Neutrophil (primary cell): ENCODE measurements around the gene NXPE4.

Experiments used
- H3K27ac ChIP-seq: fragments of 200-600 bp; sonication (generic); 2 replicates; pipeline ENCODE4 v1.5.1; 2016; ENCODE audit warnings: mild to moderate bottlenecking, moderate library complexity
- H3K27me3 ChIP-seq: fragments of 200-600 bp; sonication (generic); 2 replicates; pipeline ENCODE4 v1.6.0; 2016; ENCODE audit warnings: mild to moderate bottlenecking
- H3K36me3 ChIP-seq: fragments of 200-600 bp; sonication (generic); 2 replicates; pipeline ENCODE4 v1.5.1; 2017
- H3K4me1 ChIP-seq, 2 experiments: fragments of 200-600 bp in 1 of 2; sonication (generic) in 1 of 2; 1 replicate in 1 of 2; 2 replicates in 1 of 2; pipeline versions ENCODE4 v1.5.1 to v1.6.1; 2013 to 2016; ENCODE audit warnings: low read depth in 1 of 2, low read length in 1 of 2, mild to moderate bottlenecking in 1 of 2, moderate library complexity in 1 of 2; ENCODE audit not compliant: control insufficient read depth in 1 of 2, insufficient read depth in 1 of 2
- H3K4me3 ChIP-seq, 2 experiments: fragments of 200-600 bp in 1 of 2; sonication (generic) in 1 of 2; 1 replicate in 1 of 2; 2 replicates in 1 of 2; pipeline ENCODE4 v1.5.1; 2013 to 2016; ENCODE audit warnings: low read depth in 1 of 2, low read length in 1 of 2, mild to moderate bottlenecking in 1 of 2, moderate library complexity in 1 of 2
- H3K9me3 ChIP-seq: fragments of 200-600 bp; sonication (generic); 2 replicates; pipeline ENCODE4 v1.5.1; 2016
- TF ChIP-seq, protein P1 (sequence below): fragments of 200-600 bp; sonication (generic); IDR thresholded peaks from 2 replicates; pipeline ENCODE4 v1.5.1; 2016; ENCODE audit warnings: antibody characterized with exemption

Gene NXPE4

DNA sequence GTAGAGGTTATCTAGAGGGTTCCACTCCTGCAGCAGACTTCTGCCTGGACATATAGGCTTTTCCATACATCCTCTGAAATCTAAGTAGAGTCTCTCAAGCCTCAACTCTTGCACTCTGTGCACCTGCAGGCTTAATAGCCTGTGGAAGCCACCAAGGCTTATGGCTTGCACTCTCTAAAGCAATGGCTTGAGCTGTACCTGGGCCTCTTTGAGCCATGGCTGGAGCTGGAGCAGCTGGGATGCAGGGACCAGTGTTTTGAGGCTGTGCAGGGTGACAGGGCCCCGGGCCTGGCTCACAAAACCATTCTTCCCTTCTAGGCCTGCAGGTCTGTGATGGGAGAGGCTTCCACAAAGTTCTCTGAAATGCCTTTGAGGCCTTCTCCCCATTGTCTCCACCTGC lies 2.9 kb upstream of the NXPE4 start:
- no peaks in the 10 kb centered on the region for H3K27me3 ChIP-seq
- no peaks in the 10 kb centered on the region for H3K4me1 ChIP-seq
- H3K9me3 ChIP-seq, result no peaks in the 10 kb centered on the region
- H3K36me3 ChIP-seq, result no peaks in the 10 kb centered on the region
- no peak overlapping the region for H3K4me3 ChIP-seq
- no peak overlapping the region for H3K27ac ChIP-seq
- TF ChIP-seq, protein P1, sequence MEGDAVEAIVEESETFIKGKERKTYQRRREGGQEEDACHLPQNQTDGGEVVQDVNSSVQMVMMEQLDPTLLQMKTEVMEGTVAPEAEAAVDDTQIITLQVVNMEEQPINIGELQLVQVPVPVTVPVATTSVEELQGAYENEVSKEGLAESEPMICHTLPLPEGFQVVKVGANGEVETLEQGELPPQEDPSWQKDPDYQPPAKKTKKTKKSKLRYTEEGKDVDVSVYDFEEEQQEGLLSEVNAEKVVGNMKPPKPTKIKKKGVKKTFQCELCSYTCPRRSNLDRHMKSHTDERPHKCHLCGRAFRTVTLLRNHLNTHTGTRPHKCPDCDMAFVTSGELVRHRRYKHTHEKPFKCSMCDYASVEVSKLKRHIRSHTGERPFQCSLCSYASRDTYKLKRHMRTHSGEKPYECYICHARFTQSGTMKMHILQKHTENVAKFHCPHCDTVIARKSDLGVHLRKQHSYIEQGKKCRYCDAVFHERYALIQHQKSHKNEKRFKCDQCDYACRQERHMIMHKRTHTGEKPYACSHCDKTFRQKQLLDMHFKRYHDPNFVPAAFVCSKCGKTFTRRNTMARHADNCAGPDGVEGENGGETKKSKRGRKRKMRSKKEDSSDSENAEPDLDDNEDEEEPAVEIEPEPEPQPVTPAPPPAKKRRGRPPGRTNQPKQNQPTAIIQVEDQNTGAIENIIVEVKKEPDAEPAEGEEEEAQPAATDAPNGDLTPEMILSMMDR, result no peak

DNA sequence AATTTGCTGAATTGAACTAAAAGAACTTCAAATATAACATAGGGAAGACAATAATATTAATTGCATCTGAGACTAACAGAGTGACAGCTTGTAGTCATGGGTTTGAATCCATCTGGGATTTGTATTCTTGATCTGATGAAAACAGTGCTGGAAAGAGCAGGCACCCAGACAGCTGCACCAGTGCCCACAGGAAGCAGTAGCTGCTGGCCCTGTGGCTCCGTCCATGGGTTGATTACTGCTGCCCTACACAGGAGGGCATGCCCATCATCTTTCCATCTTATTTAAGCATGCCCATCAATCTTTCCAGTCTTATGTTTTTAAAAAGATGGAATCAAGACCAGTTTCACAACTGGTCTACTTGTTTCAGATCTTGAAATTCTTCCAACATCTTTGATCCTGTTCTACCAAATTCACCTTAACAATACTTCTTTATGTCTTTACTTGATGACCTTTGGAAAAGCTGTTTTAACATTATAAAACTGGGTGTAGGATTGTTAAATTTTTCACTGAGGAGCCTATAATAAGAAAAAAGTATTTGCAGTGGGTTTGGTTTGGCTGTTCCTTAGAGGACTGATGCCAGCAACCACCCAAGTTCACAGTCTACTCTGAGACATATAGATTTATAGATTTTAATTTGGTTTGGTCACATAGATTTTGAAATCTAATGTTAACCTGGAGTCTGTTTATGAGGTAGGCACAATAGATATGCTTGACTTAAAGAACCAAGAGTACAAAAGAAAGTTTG lies 761 bp upstream of the NXPE4 start:
- Histone ChIP-seq H3K36me3 (no peaks in the 10 kb centered on the region), H3K27me3 (no peaks in the 10 kb centered on the region), H3K9me3 (no peaks in the 10 kb centered on the region), H3K4me3 (no peak overlapping the region), H3K27ac (no peak overlapping the region), H3K4me1 (no peaks in the 10 kb centered on the region)
- TF ChIP-seq, protein P1, result no peak

DNA sequence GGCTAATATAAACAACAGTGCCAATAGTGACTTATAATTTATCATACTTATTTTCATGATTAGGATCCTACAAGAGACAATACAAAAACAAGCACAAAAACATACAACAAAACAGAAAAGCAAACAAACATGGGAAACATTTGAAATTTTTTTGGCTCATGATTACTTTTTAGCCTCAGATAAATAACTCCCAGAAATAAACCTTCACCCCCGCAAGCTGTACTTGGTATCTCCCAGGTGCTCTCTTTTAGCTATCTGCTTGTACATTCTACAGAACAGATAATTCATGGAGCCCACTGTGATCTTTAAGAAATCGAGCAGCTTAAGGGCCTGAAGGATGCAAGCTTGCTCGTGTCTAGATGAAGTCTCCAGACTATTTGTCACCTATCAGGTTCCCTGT lies 883 bp downstream of the NXPE4 start:
- Histone ChIP-seq H3K27me3 (no peaks in the 10 kb centered on the region), H3K36me3 (no peaks in the 10 kb centered on the region), H3K4me1 (no peaks in the 10 kb centered on the region), H3K4me3 (no peak overlapping the region), H3K27ac (no peak overlapping the region), H3K9me3 (no peaks in the 10 kb centered on the region)
- TF ChIP-seq, protein P1, result no peak

DNA sequence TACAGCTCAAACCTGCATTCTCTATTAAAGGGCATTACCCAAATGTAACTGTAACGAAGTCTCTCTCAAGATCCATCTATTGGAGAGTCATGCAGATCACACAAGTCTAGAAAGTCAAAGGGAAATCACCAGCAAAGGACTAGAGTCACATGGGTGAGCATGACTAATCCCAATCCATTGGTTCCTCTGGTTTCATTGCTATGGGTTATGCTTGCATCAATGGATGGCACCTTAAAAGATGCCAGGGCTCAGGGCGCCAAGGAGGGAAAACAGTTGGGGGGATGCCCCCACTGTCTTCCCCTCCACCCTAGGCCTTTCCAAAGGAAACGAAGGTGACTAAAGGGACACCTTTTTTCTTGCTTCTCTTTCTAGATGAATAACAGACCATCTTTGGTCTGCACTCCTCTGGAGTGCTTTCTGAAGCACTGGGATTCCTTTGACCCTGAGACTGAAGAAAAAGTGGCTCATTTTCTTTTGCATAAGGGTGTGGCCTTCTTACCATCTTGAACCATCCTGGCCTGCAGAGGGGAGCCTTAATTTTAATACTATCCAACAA lies 8.1 kb downstream of the NXPE4 start:
- no peak overlapping the region for H3K27ac ChIP-seq
- peaks cover 11% of the 10 kb centered on the region for H3K9me3 ChIP-seq
- no peaks in the 10 kb centered on the region for H3K27me3 ChIP-seq
- H3K4me1 ChIP-seq, result no peaks in the 10 kb centered on the region
- no peaks in the 10 kb centered on the region for H3K36me3 ChIP-seq
- TF ChIP-seq, protein P1, result no peak
- H3K4me3 ChIP-seq, result no peak overlapping the region

DNA sequence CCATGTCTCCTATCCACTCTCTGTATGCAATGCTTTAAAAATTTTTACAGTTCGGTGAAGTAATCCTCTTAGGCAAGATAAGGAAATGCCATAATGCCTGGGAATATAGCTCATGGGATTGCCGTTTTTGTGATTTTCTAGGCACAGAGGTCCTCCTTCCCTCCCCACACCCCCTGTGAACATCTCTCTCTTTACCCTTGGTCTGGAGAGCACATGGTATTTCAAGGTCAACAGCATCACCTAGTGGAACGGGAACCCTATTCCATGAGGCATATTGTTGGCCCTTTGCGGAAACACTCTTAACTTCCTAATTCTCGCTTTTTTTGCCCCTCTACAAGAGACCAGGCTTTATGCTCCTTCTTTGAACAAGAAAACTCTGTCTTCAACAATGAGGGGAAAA lies 8.8 kb downstream of the NXPE4 start:
- H3K9me3 ChIP-seq, result peaks cover 11% of the 10 kb centered on the region
- no peak overlapping the region for H3K27ac ChIP-seq
- H3K27me3 ChIP-seq, result no peaks in the 10 kb centered on the region
- H3K4me1 ChIP-seq, result no peaks in the 10 kb centered on the region
- H3K36me3 ChIP-seq, result no peaks in the 10 kb centered on the region
- TF ChIP-seq, protein P1, result no peak
- no peak overlapping the region for H3K4me3 ChIP-seq
